ENCODE measurements around the gene FRAS1.
"Not testable (repeated sequence)": the region's sequence is repeated elsewhere in the genome, so short reads cannot be mapped to it uniquely, and the experiment has no call there.

Gene FRAS1, protein sequence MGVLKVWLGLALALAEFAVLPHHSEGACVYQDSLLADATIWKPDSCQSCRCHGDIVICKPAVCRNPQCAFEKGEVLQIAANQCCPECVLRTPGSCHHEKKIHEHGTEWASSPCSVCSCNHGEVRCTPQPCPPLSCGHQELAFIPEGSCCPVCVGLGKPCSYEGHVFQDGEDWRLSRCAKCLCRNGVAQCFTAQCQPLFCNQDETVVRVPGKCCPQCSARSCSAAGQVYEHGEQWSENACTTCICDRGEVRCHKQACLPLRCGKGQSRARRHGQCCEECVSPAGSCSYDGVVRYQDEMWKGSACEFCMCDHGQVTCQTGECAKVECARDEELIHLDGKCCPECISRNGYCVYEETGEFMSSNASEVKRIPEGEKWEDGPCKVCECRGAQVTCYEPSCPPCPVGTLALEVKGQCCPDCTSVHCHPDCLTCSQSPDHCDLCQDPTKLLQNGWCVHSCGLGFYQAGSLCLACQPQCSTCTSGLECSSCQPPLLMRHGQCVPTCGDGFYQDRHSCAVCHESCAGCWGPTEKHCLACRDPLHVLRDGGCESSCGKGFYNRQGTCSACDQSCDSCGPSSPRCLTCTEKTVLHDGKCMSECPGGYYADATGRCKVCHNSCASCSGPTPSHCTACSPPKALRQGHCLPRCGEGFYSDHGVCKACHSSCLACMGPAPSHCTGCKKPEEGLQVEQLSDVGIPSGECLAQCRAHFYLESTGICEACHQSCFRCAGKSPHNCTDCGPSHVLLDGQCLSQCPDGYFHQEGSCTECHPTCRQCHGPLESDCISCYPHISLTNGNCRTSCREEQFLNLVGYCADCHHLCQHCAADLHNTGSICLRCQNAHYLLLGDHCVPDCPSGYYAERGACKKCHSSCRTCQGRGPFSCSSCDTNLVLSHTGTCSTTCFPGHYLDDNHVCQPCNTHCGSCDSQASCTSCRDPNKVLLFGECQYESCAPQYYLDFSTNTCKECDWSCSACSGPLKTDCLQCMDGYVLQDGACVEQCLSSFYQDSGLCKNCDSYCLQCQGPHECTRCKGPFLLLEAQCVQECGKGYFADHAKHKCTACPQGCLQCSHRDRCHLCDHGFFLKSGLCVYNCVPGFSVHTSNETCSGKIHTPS (N-terminal part only)

GRCh38 chr4:78057135-78057599 is at the start of gene FRAS1:
FRAS1 (plus strand) TSS chr4:78057323; CDS start chr4:78058010, 687 bp downstream.
- peak in 1 of 3 donors; percentile 7 for DNase-seq

DNA sequence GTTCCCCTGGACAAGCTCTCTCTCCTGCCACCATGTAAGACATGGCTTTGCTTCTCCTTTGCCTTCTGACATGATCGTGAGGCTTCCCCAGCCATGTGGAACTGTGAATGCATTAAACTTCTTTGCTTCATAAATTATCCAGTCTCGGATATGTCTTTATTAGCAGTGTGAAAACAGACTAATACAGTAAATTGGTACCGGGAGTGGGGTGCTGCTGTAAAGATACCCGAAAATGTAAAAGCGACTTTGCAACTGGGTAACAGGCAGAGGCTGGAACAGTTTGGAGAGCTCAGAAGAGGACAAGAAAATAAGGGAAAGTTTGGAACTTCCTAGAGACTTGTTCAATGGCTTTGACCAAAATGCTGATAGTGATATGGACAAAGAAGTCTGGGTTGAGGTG is 46.1 kb upstream of the FRAS1 start:
- not testable (repeated sequence) for DNase-seq

DNA sequence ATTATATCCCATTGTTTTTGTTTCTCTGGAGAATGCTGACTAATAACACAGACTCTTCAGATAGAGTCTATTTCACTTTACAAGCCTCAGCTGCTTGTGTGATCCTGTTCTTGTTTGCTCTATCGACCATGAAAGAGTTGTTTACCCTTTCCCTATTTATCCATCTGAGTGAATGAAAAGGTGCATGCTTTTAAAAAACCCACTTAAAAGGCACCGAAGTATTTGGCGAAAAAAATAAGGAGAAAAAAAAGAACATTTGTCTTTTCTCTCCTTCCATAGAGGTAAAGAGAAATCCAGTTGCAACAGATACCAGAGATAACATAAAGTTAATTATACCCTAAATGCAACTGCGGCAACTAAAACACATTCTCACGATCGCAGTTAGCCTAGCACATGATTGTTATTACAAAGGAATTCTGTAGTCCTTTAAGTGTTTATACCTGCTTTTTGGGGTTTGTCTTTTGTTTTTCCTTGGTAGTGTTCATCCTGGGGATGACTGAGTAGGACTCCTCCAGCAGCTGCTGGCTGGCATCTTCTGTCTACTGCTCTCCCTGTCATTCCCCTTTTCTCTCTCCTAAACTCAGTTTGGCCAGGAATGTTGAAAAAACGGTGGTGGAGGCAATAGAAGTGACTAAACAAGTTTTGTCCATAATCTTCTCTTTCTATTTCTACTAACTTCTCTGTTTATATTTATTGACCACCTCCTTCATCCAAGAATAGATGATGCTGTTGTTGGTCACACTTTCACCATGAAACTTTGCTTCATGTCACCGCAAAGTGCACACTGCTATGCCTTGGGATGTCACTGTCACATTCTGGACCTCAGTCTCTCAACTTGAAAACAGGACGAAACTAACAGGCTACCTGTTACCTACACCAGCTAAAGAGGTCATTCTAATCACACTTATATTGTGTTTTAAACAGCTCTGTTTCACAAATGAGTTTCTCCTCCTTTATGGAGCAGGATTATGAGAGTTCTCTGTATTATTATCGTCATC is 41.9 kb upstream of the FRAS1 start:
- DNase-seq = no peak

DNA sequence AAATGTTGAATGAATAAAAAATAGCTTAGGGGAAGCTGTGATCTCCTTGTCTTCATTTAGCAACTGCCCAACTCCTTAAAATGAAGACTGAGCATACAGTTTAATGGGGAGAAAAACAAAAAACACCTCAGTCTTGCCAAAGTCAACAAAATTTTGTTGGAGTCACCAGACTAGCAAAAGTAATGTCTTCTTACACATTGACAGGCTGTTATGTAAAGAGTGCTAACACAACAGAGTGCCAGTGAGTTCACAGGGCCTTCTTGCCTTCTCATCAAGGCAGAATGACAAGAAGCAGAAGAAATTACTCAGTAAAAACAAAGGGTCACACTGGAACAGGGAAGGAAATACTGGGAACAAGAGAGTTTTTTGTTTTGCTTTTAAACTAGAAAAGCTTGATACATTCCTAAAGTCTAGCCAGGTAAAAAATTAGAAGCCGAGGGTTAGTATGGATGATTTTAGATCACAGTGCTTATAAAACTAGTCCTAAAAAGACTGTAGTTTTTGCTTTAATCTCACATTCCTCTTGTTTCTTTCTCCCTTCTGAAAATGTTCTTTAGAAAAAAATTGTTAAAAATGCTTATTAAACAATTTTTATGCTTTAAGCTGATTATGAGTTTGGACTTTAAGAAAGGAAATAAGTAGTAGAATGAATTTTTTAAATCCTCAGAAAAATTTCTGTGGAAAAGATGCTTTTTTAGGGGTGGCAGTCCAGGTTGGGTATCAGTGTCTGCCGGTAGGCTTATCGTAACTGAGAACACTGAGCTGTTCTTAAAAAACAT is 38.7 kb upstream of the FRAS1 start:
- no peak for DNase-seq

DNA sequence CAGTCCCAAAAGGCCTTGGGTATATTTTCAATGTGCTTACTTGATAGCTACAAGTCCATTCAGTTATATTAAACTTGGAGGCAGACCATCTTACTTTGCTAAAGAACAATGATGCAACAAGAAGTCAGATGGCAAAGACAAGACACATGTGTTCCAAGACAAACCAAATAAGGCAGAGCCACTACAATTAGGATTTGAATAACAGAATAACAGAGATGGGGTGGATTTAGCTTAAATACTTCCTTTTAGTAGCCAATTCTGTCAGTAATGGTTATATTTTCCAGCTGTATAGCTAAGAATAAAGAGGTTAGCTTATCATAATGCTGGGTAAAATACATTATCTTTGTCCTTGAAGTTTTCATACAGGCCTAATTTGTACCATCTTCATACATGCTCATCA is 37.7 kb upstream of the FRAS1 start:
- DNase-seq = no peak

DNA sequence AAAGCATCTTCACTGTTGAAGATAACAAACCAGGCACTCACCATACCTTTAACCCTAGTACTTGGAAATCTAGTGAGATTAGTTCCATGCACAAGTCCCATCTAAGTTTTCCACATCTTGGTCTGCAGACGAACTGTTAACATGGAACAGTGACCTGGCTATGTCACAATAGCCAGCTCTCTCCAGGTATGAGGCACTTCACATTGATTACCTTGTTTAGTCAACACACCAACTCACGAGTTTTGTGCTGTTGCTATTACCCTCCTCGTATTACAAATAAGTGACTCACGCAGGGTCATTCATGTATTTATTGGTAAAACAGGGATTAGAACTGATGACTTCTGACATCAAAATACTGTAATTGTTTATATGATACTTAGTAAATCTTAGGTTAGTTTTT is 36.4 kb upstream of the FRAS1 start:
- DNase-seq = no peak

- no peak for DNase-seq
Measured at GRCh38 chr4:78022517-78022916, 34.6 kb upstream of the FRAS1 start.

- DNase-seq = peak in 1 of 3 donors; percentile 5
Measured at GRCh38 chr4:78024085-78024484, 33.0 kb upstream of the FRAS1 start.

DNA sequence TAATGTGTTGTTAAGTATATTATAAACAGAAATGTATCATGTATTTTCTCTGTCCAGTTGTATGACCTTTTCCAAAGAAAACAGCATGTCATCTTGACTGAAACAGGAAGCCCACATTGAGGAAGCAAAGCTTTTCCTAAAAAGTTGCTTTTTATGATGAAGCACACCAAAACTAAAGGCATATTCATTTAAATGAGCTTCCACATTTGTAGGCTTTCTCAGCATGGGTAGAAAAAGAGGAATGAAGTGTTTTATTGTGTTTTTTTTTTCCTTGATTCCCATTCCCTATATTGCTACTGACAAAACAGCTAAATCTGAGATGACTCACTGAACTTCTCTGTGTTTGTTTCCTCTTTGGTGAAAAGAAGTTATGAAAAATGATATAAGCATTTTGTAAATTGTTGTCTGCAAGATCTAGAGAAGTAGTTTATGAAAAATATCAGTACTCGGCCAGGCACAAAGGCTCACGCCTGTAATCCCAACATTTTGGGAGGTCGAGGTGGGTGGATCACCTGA is 32.5 kb upstream of the FRAS1 start:
- peak; percentile 8 to 55 (median 48) for DNase-seq

DNA sequence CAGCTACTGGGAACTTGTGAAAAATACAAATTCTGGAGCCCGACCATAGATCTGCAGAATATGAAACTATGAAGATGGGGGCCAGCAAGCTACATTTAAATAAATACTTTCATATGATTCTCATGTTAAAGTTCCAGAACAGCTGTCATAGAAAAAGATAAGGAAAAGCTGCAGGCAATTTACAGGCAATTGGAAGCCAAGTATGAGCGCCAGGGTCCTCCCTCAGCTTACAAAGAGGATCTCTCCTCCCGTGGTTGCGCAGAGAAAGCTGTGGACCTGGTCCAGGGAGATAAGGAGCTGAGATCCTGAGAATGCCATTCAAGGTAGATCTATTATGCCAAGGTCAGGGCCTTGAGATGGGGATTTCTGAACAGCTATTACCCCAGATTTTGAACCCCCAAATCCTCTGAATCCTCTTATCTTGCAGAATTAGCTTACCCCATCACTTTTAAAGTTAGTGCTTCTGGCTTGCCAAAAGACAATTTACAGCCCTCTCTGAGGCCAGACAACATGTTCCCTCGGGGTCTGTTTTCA is 25.6 kb upstream of the FRAS1 start:
- DNase-seq = no peak

DNA sequence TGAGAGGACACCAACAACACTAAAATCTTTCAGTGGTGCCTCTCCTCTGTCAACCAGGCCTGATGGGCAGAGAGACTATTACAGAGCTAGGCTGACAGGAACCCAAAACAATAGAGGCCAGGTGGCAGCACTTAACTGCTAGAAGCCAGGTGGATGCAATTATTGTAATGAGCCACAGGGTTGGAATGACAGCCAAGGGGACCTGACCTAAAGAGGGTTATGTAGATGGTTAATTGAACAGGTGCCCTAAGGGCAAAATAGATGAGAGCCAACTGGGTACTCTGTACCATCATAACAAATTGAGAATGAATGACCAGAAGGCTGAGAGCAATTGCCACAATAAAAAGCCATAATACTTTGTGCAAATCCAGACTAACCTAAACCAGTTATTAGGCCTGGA is 24.7 kb upstream of the FRAS1 start:
- no peak for DNase-seq

DNA sequence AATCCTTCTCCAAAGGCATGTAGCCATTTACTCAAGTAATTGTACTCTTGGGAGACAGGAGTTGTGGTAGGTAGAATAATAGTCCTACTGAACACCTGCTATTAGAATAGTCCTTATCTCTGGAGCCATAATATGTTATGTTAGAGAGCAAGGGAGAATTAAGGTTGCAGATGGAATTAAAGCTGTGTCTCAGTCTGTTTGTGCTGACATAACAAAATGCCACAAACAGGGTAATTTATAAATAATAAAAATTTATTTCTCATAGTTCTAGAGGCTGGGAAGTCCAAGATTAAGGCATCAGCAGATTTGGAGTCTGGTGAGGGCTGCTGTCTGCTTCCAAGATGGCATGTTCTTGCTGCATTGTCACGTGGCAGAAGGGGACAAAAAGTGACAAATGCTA is 24.2 kb upstream of the FRAS1 start:
- DNase-seq = no peak

GRCh38 chr4:78033861-78034260 is 23.3 kb upstream of the FRAS1 start:
- no peak for DNase-seq

DNA sequence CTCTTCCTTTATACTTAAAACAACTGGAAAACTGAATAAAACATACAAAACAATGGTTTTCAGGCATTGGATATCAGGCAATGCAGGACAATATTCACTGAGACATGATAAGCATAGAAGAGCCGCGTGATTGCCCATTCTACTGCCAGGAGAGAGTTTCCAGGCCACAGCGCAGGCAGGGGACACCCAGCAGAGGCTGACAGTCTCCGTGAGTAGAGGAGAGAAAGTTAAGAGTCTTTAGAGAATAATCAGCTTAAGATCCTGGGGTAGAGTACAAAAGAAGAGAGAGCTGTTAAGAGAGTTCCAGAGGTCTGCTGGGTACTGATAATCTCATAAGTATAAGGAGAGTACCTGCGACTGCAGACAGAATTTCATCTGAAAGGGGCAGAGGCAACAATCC is 18.4 kb upstream of the FRAS1 start:
- DNase-seq = no peak

DNA sequence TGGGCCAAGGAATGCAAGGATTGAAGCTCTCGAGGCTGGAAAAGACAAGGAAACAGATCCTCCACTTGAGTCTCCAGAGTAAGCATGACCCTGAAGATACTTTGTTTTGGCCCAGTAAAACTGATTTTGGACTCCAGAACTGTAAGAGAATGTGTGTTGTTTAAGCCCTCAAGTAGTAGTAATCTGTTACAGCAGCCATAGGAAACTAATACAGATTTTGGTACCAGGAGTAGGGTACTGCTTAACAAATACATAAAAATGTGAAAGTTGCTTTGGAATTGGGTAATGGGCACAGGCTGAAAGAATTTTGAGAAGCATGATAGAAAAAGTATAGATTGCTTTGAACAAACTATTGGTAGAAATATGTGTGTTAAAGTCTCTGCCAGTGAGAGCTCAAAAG is 17.4 kb upstream of the FRAS1 start:
- no peak for DNase-seq

DNA sequence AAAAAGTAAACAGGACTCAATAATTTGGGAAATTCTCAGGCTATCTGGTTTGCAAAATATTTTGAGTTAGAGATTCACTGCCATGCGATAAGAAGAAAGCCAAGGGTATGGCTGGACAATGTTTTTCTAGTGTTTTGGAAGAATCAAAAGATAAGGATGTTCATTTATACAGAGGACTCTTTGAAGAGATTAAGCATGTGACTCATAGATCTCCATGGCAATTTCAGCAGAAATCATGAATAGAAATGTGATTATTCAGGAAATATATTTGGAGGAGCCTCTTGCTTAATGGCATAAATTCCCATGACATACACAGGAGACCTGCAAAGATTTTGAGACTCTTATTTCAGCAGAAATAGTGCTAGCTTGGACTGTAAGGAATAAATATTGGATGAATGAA is 16.7 kb upstream of the FRAS1 start:
- peak in 2 of 3 donors; percentile 1 to 9 for DNase-seq

DNA sequence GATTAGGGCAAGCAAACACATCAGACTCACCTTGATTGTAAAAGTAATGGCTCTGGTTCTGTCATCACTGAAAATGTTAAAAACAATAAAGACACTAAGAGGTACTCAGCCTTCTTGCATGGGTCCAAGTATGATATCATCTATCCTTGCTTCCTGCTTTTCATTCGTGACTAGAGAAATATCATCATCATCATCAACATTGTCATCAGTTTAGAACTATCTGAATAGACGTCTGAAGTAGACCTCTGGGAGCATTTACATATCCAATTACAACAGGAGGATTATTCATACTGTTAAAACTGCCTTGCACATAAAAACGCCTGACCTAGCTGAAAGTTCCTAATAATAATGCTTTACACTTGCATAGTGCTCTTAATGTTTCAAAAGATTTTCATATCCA is 9.8 kb upstream of the FRAS1 start:
- DNase-seq = no peak

DNA sequence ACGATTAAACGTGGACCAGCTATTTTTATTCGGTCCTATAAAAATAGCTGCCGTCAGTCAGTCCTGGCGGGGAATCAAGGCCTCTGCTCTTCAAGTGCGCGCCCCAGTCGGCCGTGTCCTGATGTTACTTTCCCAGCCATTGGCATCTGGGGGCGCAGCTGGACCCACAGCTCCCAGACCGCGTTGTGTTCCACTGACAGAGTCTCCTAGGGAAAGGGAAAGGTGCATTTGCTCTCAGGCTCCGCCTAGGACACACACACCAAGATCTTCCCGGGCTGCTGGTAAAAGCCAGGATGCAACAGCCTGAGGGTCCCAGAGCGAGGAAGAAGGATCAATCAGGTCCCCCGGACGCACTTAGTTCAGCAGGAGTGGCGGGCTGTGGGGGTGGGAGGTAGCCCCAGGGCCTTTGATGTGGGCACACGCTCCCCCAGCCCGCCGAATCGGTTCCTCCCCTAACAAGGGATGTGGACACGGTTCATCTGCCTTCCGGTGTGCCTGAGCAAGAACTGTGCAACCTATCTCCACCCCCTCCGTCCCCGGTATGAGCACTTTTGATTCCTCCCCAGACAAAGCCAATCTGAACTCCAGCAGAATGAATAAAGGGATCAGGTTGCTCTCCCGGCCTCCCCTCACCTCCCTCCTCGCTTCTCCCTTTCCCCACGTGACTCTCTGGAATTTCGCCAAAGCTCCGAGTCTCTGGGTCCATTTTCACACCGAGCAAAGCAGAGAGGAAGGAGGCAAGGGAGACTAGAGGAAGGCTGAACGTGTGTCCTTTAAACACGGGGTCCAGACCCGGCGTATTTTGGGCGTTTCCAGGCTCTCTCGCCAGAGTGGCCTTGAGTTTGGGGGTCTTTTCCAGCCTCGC is 626 bp upstream of the FRAS1 start:
- peak in 2 of 3 donors; percentile 3 to 20 for DNase-seq

Measured in suppressor macrophage treated with lipopolysaccharide for 1 hour (primary cell).